Measurements from ENCODE around the gene ITM2B.

GRCh38 chr13:48317511-48318376, 84.7 kb downstream of the ITM2B start:
- TF ChIP-seq CTCF (IDR thresholded peaks at IDR 0.05), result no peak
- no peak for TF ChIP-seq POLR2AphosphoS5 (IDR thresholded peaks at IDR 0.05)
- TF ChIP-seq EP300 (IDR thresholded peaks at IDR 0.05), result no peak
- no peak for TF ChIP-seq POLR2A (IDR thresholded peaks at IDR 0.05)

Data from upper lobe of left lung (tissue), 4 donors.